ENCODE data around the gene BCKDHB.
A peak's percentile ranks its signal among the peaks of the same experiment; 100 is the strongest.
"Not testable (repeated sequence)": the region's sequence is repeated elsewhere in the genome, so short reads cannot be mapped to it uniquely, and the experiment has no call there.

The BCKDHB gene

DNA sequence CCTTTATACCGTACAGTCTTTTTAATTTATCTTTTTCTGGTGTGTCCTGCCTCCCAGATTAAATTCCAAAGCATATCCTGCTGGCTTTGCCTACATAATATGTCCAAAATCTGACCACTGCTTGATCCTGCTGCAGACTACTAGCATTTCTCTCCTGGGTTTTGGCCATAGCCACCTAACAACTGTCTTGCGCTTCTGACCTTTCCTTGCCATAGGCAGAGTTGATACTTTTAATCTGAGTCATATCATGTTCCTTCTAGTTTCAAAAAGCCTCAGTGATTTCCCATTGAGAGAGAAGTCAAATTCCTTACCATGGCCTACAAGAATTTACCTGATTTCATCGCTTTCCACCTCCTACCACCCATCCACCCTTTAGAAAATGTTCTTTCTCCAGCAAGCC, 104.8 kb downstream of the BCKDHB start:
- DNase-seq = no peak

DNA sequence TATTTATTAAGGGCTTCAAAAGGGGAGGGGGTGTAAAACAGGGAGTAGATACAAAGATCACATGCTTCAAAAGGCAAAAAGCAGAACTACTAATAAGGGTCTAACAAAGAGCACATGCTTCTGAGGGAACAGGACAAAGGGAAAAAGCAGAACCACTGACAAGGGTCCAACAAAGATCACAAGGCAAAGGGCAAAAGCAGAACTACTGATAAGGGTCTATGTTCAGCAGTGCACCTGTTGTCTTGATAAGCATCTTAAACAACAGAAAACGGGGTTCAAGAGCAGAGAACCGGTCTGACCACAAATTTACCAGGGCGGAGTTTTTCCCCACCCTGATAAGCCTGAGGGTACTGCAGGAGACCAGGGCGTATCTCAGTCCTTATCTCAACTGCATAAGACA, 105.4 kb downstream of the BCKDHB start:
- DNase-seq = not testable (repeated sequence)

DNA sequence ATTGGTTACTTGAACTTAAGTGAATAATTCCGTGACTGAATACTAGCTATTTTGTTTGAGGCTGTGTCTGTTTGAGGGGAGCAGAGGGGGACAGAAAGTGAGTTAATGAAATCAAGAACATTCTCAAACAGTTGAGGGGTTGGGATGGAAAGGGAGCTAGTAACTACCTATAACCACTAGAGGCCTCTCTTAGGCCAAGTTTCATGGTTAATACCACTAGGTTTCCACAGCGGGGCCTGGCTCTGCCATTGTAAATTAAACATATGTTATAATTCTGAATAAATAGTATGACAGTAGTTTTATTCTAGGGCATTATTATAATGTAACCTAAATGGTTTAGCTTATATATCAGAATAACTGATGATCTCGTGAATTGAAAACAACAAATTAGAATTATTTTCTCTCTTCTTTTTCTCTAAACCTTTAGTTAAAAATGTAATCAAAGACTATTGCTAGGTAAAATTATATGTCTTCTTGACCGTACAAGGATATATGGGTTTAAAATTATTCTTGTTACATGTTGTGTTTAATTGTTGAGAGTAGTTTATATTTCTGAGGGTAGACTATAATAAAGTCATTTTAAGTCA, 108.1 kb downstream of the BCKDHB start:
- peak; percentile 21 for DNase-seq

DNA sequence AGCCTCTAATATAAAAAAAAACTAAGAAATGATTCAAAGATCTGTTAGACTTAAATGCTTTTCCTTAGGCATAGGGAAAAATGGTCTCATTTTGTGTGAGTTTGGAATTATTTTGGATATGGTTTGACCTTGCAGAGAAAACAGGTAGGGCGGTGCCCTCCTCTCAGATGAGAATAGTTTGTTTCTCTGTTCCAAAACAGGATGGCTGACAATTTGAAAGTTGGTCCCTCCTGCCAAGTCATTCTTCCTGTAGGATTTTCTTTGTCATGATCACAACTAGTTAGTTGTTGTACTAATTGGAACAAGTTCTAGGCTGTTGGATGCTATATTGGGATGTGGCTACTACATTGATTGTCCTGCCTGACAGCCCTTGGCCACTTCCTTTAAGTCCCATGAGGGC, 108.6 kb downstream of the BCKDHB start:
- DNase-seq = no peak

DNA sequence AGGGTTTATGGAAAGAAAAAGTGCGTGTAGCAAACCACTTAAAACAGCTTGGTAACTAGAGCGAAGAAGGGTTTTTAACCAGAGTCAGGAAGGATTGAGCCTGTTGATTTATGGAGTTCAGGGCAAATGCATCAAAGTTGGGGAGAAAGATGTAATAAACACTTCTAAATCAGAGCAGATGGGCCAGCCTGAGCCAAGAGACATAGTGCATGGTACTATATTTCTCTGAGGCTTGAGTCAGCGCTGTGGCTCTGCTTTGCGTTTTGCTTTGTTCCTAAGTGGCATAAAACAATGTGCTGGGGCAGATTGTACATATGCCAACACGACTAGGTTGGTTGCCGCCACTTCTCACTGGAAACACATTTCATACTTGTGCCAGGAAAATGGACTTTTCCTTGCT, 111.3 kb downstream of the BCKDHB start:
- no peak for DNase-seq

DNA sequence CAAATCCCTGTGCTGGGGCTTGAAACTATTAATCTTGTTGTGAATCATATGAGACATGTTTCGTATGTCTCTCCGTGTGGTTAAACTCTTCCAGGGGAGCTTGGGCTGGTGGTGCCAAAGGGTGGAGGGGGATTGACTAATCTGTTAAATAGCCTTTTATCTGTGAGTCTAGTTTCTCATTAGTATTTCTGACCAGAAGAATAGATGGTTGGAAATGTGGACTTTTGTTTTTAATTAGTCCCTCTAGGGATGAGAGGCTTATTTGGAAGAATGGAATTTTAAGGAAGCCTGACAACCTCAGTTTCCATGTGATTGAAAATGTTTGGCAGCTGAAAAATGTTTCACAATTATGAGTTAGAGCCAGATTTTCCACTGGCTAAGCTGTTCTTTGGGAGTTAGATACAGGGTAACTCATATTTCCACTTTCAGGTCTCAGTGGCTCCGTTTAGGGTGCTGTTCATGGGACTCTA, 117.3 kb downstream of the BCKDHB start:
- DNase-seq = no peak

DNA sequence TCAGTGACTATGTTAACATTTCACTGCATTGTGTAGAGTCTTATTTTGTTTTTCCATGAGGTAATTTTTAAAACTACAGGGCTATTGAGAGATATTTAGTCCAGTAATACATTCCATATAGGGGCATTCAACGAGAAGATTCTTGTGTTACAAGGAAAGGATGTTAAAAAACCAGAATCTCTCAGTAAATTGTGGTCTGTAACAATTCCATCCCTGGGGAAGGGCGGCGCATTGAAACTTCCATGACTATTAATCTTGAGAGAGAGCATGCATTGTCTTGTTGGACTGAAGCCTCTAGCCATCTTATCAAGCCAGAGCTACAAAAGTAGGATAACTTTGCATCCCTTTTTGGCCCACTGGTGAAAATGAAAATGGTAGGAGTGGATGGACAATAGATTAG, 119.7 kb downstream of the BCKDHB start:
- no peak for DNase-seq

DNA sequence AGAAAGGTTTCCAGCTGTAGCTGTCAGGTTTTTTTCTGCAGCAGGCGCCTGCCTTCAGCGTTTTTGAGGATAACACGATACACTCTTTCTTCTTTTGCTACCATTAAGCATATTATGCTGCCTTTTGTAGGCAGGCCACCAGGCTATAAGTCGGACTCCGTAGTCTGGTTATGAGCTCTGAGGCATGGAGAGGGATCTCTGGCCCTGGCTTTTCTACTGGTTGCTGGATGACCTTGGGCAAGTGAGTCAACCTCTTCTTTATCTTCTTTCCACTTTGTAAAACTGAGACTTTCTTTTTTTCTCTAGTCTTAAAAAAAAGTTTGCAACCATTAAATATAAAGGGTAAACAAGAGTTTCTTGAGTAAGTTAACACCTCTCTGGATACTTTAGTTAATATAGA, 120.2 kb downstream of the BCKDHB start:
- no peak for DNase-seq

DNA sequence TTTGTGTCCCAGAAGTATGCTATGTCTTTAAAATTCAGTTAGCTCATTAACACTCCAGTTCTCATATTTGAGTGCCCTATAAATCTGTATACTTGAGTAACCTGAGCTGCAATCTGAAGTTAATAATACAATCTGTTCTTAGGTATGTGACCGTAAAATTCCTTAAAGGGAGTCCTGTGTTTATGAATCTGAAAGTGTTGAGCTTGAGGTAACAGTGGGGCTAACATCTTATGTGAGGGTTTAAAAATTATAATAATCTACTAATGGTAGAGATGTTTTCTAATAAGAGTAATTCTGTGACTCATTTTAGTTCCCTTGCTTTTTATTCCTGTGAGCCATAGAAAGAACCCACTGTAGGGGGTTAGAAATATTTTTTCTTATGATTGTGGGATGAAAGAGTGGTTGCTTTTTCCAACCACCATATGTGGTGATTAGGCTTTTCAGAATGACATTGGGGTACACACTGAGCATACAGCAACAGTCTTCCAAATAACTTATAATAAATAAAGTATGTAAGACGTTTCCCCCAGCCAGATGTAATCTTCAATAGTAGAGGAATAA, 121.2 kb downstream of the BCKDHB start:
- no peak for DNase-seq

DNA sequence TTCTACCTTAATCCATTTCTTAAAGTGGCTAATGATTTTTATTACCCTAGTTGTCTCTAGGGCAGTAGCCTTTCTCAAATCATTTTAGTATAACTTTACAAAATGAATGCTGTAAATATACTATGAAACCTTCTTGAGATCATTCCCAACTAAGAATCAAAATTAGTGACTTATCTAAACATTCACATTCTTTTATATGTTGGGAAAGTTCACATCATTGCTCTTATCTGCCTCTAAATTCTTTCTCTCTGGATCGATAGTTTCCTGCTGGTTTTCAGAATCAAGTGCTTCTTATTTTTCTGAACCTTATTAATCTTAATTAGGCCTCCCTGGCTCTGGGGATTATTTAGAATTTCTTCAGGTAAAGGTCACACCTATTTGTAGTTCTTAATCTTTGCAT, 126.8 kb downstream of the BCKDHB start:
- no peak for DNase-seq

DNA sequence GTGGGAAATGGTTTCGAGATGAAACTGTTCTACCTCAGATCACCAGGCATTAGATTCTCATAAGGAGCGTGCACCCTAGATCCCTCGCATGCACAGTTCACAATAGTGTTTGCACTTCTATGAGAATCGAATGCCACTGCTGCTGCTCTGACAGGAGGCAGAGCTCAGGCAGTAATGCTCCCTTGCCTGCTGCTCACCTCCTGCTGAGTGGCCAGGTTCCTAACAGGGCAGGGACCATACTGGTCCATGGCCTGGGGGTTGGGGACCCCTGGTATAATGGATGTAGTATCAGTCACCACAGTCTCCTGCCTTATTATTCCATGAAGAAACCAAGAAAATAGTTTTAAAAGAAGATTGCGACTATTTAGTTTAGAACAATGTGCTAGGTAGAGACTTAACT, 127.5 kb downstream of the BCKDHB start:
- no peak for DNase-seq

DNA sequence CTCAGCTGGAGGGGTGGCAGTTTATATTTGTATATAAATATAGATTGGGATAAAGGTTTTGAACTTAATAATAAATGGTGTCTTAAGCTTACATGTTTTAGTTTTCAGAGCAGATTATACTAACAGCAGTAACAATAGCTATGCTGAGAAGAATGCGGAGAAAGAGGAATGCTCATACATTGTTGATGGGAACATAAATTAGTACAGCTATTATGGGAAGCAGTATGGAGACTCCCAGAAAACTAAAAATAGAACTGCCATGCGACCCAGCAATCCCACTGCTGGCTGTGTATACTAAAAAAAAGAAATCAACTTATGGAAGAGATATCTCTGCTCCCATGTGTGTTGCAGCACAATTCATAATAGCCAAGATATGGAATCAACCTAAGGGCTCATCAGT, 127.9 kb downstream of the BCKDHB start:
- DNase-seq = no peak

DNA sequence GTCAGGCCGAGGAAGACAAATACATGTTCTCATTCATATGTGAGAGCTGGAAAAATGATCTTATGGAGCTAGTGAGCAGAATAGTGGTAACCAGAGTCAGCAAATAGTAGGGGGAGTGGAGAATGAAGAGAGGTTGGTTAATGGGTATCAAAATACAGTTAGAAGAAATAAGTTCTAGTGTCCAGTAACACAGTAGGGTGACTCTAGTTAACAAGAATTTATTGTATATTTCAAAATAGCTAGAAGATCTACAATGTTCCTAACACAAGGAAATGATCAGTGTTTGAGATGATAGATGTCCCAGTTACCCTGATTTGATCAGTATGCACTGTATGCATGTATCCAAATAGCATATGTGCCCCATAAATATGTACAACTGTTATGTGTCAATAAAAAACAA, 128.4 kb downstream of the BCKDHB start:
- DNase-seq = no peak

DNA sequence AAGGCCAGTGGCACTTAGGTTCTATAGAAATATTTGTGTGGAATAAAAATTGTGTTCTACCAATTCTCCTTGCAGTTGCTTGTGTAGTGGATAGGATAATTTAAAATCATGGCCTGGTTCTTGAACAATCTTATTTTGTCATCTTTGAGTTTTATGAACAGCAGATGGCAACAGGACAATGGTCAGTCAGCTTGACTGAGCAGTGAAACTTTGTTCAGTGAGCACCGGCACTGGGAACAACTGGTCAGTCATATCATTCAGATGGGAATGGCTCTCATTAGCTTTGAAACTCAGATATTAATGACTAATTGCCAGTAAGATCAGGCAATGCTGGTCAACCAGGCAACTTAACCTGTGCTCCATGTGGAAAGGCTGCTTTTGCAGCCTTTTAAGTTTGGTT, 129.2 kb downstream of the BCKDHB start:
- DNase-seq = peak; percentile 28

DNA sequence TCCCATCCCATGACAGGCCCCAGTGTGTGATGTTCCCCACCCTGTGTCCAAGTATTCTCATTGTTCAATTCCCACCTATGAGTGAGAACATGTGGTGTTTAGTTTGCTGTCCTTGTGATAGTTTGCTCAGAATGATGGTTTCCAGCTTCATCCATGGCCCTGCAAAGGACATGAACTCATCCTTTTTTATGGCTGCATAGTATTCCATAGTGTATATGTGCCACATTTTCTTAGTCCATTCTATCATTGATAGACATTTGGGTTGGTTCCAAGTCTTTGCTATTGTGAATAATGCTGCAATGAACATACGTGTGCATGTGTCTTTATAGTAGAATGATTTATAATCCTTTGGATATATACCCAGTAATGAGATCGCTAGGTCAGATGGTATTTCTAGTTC, 132.3 kb downstream of the BCKDHB start:
- not testable (repeated sequence) for DNase-seq

DNA sequence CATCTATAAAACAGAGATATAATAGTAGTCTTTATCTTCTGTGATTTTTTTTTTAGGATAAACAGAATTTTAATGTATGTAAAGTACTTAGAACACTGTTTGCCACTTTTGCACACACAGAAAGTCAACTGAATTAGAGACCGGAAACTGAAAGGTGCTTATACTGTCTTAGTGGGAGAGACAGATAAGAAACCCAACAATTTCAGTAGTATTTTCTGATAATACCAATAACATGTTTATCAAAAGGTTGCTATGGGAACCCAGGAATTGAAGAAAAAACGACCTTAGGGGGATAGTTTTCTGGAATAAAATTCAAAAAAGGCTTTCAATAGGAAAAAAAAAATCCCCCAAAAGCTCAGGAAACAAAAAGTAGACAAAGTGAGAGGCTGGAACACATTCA, 138.6 kb downstream of the BCKDHB start:
- no peak for DNase-seq

DNA sequence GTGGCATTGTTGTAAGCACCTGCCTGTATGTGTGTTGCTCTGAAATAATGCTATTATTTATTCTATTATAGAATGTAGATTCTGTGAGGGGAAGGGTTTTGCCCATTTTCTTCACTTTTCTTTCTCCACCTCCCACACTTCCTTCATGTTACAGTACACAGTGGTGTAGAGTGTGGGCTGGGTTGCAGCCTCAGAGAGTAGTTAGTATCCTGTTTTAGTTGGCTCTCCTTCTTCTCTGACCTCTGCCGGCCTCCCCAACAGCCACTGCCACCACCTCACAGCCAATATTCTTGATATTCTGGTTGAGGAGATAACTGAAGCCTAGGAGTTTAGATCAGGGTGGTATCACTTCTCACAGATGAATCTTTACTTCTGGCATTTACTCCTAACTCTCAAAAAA, 143.4 kb downstream of the BCKDHB start:
- DNase-seq = no peak

DNA sequence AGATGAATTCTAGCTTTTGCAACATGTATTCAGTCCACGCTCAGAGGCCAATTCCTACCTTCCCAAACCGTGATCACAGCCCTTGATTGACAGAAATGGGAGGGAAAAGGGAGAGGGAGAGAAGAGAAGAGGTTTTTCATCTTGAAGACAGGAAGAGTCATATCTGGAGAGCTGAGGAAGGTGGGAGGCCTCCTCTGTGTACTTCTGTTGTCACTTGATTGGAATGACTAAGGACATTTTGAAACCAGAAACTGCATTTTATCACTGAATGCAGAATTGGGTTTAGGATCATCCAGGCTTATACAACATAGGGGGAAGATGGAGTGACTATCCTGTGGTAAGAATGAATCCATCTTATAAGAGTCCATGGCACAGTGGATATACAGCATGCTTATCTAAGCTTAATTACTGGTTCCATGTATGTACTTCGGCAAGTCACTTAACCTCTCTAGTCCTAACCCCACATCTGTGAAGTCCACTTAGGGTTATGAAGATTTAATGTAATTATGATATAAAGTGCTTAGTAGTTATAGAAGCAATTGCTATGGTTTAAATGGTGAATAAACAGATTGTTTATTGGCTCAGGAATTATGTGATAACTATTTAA, 144.0 kb downstream of the BCKDHB start:
- DNase-seq = no peak

DNA sequence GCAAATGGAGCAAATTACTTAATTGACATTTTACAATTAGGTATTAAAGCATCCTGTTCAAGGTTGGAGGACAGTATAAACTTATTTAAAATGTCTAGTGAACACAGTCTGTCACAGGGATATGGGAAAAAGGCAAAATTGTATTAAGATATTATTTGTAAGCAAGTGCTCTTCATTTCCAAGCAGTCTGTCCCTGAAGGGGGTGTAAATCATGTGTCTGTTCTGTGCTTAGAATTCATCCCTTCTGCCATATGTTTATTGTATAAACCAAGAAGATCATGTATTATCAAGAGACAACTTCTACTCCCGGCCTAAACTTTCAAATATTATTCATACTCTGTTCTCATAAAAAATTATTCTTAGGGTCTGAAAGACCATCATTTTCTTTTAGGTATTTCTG, 144.8 kb downstream of the BCKDHB start:
- no peak for DNase-seq

DNA sequence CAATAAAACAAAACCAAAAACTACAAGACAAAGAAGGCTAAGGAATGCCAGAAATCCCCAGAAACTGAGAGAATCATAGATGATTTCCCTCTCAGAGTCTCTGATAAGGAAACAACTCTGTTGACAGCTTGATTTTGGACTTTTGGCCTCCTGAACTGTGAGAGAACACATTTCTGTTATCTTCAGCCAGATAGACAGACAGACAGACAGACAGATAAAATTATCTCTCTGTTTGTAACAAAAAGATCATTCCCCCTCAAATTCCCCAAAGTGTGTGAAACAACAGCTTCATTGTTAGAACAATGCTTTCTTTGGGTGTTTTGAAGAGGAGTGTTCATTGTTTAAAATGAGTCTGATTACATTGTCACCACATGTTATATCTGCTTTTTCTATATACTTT, 148.2 kb downstream of the BCKDHB start:
- no peak for DNase-seq

DNA sequence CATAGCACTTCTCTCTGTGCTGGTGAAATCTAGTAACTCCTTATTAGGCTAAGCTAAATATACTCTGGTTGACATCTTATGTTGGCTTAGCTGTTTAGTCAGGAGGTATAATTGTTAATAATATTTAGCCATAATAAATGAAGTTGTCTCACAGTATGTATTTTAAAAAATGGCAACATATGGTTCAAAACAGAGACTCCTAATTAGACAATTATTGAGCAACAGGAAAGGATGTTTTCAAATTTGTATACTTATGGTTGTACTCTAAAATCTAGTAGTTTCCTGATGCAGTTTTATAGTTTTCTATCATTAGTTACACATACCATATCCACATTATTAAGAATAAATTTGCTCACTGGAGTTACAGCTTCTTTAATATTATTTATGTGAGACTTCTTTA, 150.2 kb downstream of the BCKDHB start:
- DNase-seq = no peak

DNA sequence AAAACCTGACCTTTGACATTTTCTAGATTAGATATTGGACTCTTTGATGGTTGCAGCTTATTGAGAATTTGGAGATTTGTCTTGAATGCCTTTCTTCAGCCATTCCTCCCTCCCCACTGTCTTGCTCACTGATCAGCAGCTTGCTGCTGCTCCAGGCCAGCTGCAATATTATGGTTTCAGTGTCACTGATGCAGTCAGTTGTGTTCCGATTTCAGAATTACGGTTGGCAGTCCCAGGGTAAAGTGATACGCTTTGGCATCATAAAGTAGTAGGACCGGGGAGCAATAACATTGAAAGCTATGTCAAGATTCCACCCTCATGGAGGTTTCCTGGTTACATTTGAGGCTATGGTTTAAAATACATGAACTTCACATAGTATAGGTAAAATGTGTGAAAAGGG, 152.6 kb downstream of the BCKDHB start:
- no peak for DNase-seq

DNA sequence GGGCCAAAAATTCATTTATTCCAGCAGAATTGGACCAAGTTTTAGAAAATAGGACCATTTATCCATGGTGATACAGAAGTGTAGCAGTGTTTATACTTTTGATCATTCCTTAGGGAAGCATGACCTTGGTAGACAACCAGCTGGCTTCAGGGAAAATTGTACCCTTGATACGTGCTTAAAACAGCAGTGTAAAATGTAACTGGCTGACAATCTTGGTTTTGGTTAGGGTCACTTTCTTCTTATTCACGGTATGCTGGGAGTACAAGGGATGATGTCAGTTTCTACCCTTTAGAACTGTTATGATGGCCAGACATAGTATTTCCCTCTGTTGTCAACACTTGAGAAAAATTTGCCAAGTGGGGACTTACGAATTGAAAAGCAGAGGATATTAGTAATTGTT, 157.1 kb downstream of the BCKDHB start:
- no peak for DNase-seq

DNA sequence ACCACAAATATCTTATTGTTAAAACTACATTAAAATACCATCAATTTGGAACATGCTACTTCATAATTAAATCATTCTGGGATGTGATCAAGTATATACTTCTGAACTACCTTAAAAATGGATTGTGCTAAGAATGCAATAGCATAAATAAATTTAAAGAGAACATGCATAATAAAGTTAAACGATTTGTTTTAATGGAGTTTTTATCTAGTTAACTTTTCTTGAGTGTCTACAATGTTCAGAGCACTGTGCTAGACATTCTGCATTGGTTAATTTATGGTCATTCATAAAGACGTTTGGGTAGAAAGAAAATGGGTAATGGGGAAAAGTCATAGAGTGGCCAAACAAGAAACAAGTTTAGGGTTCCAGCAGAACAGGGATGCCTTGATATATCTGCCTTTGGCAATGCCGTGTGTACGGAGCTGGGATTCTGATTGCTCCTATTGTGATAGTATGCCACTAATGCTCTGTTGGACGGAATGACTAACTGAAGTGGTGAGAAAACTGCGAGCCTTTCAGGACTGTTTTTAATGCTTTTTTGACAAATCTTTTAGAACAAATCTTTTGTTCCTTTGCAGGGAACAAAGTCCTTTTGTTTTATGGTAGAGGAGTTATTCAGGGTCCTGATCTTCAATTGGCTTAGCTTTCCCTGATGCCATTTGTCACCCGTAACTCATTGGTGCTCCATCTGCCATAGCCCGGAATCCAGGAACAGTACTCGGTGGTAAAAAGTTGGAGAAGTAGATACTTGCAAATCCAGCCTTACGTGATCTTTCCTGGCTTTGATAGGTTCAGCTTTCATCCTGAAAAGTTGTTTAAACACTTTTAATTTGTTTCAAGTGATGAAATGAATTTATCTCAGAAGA, 162.6 kb downstream of the BCKDHB start:
- no peak for DNase-seq

Data from retina (tissue), 1 donor.